Effector memory CD8-positive, alpha-beta T cell (primary cell): ENCODE data around the gene WWOX.

ENCODE experiments used
- ATAC-seq: fragments of 150-1000 bp; cut with Tn5 transposase; replicated peaks from 2 replicates; pipeline ENCODE4 v1.10.0; 2021; ENCODE audit warnings: mild to moderate bottlenecking, moderate library complexity
- DNase-seq, 3 experiments: peaks; one replicate each; pipeline ENCODE4 v3.0.0; 2021
- H3K27ac Mint-ChIP-seq, 2 donors: one replicate each; pipeline ENCODE4 v1.8.0; 2022; ENCODE audit warnings: mild to moderate bottlenecking in 2 of 2, mixed read lengths in 2 of 2, moderate library complexity in 2 of 2
- H3K27me3 Mint-ChIP-seq, 2 donors: one replicate each; pipeline ENCODE4 v1.8.0; 2022; ENCODE audit warnings: mixed read lengths in 2 of 2
- H3K36me3 Mint-ChIP-seq: one replicate; pipeline ENCODE4 v1.8.0; 2022; ENCODE audit warnings: mild to moderate bottlenecking, moderate library complexity, mixed read lengths; ENCODE audit not compliant: insufficient read depth
- H3K4me1 Mint-ChIP-seq, 2 donors: one replicate each; pipeline ENCODE4 v1.8.0; 2022; ENCODE audit warnings: low read depth in 2 of 2, mixed read lengths in 2 of 2
- H3K4me3 Mint-ChIP-seq, 2 donors: one replicate each; pipeline ENCODE4 v1.8.0; 2022; ENCODE audit warnings: mild to moderate bottlenecking in 2 of 2, mixed read lengths in 2 of 2, moderate library complexity in 2 of 2
- H3K9me3 Mint-ChIP-seq, 2 donors: one replicate each; pipeline ENCODE4 v1.8.0; 2022; ENCODE audit warnings: mixed read lengths in 2 of 2

WWOX gene

GRCh38 chr16:78137179-78137578 is 37.7 kb downstream of the WWOX start:
- no peak overlapping the region for H3K4me3 Mint-ChIP-seq
- no peak for DNase-seq
- no peaks in the 10 kb centered on the region for H3K9me3 Mint-ChIP-seq
- peaks cover under 1% of the 10 kb centered on the region for H3K36me3 Mint-ChIP-seq
- peaks cover 11 to 14% of the 10 kb centered on the region in 2 donors for H3K4me1 Mint-ChIP-seq
- ATAC-seq = no peak
- no peaks in the 10 kb centered on the region for H3K27me3 Mint-ChIP-seq
- H3K27ac Mint-ChIP-seq = no peak overlapping the region

- no peak for DNase-seq
- no peak overlapping the region for H3K27ac Mint-ChIP-seq
- H3K9me3 Mint-ChIP-seq = no peaks in the 10 kb centered on the region
- H3K36me3 Mint-ChIP-seq = no peaks in the 10 kb centered on the region
- H3K27me3 Mint-ChIP-seq = no peaks in the 10 kb centered on the region
- no peak for ATAC-seq
- no peak overlapping the region for H3K4me3 Mint-ChIP-seq
- peaks cover 11 to 14% of the 10 kb centered on the region in 2 donors for H3K4me1 Mint-ChIP-seq
Measured at GRCh38 chr16:78137782-78138616, 38.5 kb downstream of the WWOX start.

GRCh38 chr16:78140818-78141466 is 41.5 kb downstream of the WWOX start:
- ATAC-seq (no peak), DNase-seq (no peak)
- no peak overlapping the region for H3K27ac Mint-ChIP-seq
- H3K9me3 Mint-ChIP-seq = no peaks in the 10 kb centered on the region
- H3K4me3 Mint-ChIP-seq = no peak overlapping the region
- H3K27me3 Mint-ChIP-seq = no peaks in the 10 kb centered on the region
- H3K36me3 Mint-ChIP-seq = no peaks in the 10 kb centered on the region
- peaks cover 0 to 1% of the 10 kb centered on the region in 2 donors for H3K4me1 Mint-ChIP-seq

- Mint-ChIP-seq H3K27ac (no peak overlapping the region), H3K36me3 (no peaks in the 10 kb centered on the region), H3K9me3 (no peaks in the 10 kb centered on the region), H3K4me3 (no peak overlapping the region), H3K27me3 (no peaks in the 10 kb centered on the region), H3K4me1 (no peaks in the 10 kb centered on the region)
- no peak for DNase-seq
- no peak for ATAC-seq
Measured at GRCh38 chr16:78142788-78143187, 43.3 kb downstream of the WWOX start.

- Mint-ChIP-seq H3K27me3 (no peaks in the 10 kb centered on the region), H3K4me3 (no peak overlapping the region), H3K4me1 (no peaks in the 10 kb centered on the region), H3K9me3 (no peaks in the 10 kb centered on the region), H3K36me3 (peaks cover 3% of the 10 kb centered on the region), H3K27ac (no peak overlapping the region)
- no peak for DNase-seq
- no peak for ATAC-seq
Measured at GRCh38 chr16:78146807-78147206, 47.4 kb downstream of the WWOX start.

GRCh38 chr16:78147911-78148401 is 48.5 kb downstream of the WWOX start:
- no peak for DNase-seq
- no peak overlapping the region for H3K27ac Mint-ChIP-seq
- ATAC-seq = no peak
- H3K27me3 Mint-ChIP-seq = no peaks in the 10 kb centered on the region
- H3K36me3 Mint-ChIP-seq = peaks cover 3% of the 10 kb centered on the region
- no peaks in the 10 kb centered on the region for H3K9me3 Mint-ChIP-seq
- H3K4me1 Mint-ChIP-seq = no peaks in the 10 kb centered on the region
- no peak overlapping the region for H3K4me3 Mint-ChIP-seq

GRCh38 chr16:78150233-78150632 is 50.8 kb downstream of the WWOX start:
- DNase-seq (no peak), ATAC-seq (no peak)
- Mint-ChIP-seq H3K4me3 (no peak overlapping the region), H3K9me3 (no peaks in the 10 kb centered on the region), H3K36me3 (peaks cover 3% of the 10 kb centered on the region), H3K27me3 (no peaks in the 10 kb centered on the region), H3K4me1 (peaks cover 5 to 9% of the 10 kb centered on the region in 2 donors), H3K27ac (no peak overlapping the region)

- peak overlapping the region; percentile 21 to 67 for H3K27ac Mint-ChIP-seq
- no peak overlapping the region for H3K4me3 Mint-ChIP-seq
- H3K9me3 Mint-ChIP-seq = no peaks in the 10 kb centered on the region
- H3K36me3 Mint-ChIP-seq = peaks cover 3% of the 10 kb centered on the region
- no peak for ATAC-seq
- no peak for DNase-seq
- H3K4me1 Mint-ChIP-seq = peaks cover 6 to 20% of the 10 kb centered on the region in 2 donors
- no peaks in the 10 kb centered on the region for H3K27me3 Mint-ChIP-seq
Measured at GRCh38 chr16:78154729-78155461, 55.4 kb downstream of the WWOX start.

- Mint-ChIP-seq H3K36me3 (peaks cover 3% of the 10 kb centered on the region), H3K9me3 (no peaks in the 10 kb centered on the region), H3K4me3 (no peak overlapping the region), H3K27me3 (no peaks in the 10 kb centered on the region), H3K4me1 (peaks cover 7 to 21% of the 10 kb centered on the region in 2 donors), H3K27ac (no peak overlapping the region)
- ATAC-seq (no peak), DNase-seq (no peak)
Measured at GRCh38 chr16:78155791-78156345, 56.4 kb downstream of the WWOX start.

- Mint-ChIP-seq H3K4me1 (peaks cover 2 to 13% of the 10 kb centered on the region in 2 donors), H3K9me3 (peaks cover 0 to 8% of the 10 kb centered on the region in 2 donors), H3K36me3 (peaks cover 3% of the 10 kb centered on the region), H3K27me3 (no peaks in the 10 kb centered on the region), H3K4me3 (no peak overlapping the region), H3K27ac (no peak overlapping the region)
- DNase-seq (no peak), ATAC-seq (no peak)
Measured at GRCh38 chr16:78161023-78161729, 61.7 kb downstream of the WWOX start.

GRCh38 chr16:78163772-78164670 is 64.6 kb downstream of the WWOX start:
- Mint-ChIP-seq H3K27me3 (no peaks in the 10 kb centered on the region), H3K4me3 (no peak overlapping the region), H3K36me3 (no peaks in the 10 kb centered on the region), H3K9me3 (peaks cover 0 to 8% of the 10 kb centered on the region in 2 donors), H3K4me1 (peaks cover 2 to 11% of the 10 kb centered on the region in 2 donors), H3K27ac (no peak overlapping the region)
- ATAC-seq (no peak), DNase-seq (no peak)

- no peaks in the 10 kb centered on the region for H3K27me3 Mint-ChIP-seq
- H3K4me1 Mint-ChIP-seq = peaks cover 0 to 4% of the 10 kb centered on the region in 2 donors
- H3K36me3 Mint-ChIP-seq = no peaks in the 10 kb centered on the region
- no peak overlapping the region for H3K4me3 Mint-ChIP-seq
- ATAC-seq (no peak), DNase-seq (no peak)
- no peak overlapping the region for H3K27ac Mint-ChIP-seq
- no peaks in the 10 kb centered on the region for H3K9me3 Mint-ChIP-seq
Measured at GRCh38 chr16:78170494-78170933, 71.1 kb downstream of the WWOX start.
